Activated effector memory CD4-positive, alpha-beta T cell treated with anti-CD3 and anti-CD28 coated beads, Interleukin-2, amount 50 U/mL, for 16 hours (primary cell): ENCODE measurements around the gene KLHL40.

Source experiments
- DNase-seq: peaks from one replicate; pipeline ENCODE4 v3.0.0-alpha.2; 2020

KLHL40 gene

GRCh38 chr3:42690766-42691680 is 5.7 kb downstream of the KLHL40 start:
- DNase-seq, result peak; percentile 42

GRCh38 chr3:42691816-42692666 is 6.7 kb downstream of the KLHL40 start:
- DNase-seq, result peak; percentile 33

GRCh38 chr3:42692667-42693529 is 7.6 kb downstream of the KLHL40 start:
- DNase-seq, result peak; percentile 51

DNA sequence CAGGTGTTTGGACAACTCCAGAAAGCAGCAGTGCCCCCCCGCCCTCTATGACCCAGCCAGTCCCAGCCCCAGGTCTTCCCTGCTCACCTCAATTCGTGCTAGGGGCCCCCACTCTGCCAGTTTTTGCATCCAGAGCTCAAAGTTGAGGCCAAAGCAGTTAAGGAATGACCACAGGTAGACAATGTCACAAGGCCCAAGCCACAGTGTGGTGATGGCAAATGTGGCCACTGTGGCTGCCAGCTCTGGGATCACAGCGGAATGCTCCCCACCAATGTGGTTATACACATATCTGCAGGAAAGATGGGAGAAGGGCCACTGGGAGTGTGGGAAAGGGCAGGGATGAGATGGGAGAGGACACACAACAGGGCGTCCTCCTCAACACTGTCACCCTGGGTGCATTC is 8.2 kb downstream of the KLHL40 start:
- DNase-seq, result peak; percentile 50

DNA sequence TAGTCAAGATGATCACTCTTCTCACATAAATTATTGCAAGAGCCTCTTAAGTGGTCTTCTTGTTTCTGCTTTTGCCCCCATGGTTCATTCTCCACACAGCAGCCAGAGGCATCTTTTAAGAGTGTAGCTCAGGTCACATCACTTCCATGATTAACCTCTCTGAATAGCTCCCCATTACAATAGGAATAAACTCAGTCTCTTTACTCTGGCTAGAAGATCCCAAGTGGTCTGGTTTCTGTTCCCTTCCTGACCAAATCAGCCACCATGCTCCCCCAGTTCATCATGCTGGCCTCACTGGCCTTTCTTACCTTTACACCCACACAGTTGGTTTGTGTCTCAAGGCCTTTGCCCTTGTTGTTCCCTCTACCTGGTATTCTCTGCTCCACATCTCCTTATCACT is 9.0 kb downstream of the KLHL40 start:
- DNase-seq, result no peak

DNA sequence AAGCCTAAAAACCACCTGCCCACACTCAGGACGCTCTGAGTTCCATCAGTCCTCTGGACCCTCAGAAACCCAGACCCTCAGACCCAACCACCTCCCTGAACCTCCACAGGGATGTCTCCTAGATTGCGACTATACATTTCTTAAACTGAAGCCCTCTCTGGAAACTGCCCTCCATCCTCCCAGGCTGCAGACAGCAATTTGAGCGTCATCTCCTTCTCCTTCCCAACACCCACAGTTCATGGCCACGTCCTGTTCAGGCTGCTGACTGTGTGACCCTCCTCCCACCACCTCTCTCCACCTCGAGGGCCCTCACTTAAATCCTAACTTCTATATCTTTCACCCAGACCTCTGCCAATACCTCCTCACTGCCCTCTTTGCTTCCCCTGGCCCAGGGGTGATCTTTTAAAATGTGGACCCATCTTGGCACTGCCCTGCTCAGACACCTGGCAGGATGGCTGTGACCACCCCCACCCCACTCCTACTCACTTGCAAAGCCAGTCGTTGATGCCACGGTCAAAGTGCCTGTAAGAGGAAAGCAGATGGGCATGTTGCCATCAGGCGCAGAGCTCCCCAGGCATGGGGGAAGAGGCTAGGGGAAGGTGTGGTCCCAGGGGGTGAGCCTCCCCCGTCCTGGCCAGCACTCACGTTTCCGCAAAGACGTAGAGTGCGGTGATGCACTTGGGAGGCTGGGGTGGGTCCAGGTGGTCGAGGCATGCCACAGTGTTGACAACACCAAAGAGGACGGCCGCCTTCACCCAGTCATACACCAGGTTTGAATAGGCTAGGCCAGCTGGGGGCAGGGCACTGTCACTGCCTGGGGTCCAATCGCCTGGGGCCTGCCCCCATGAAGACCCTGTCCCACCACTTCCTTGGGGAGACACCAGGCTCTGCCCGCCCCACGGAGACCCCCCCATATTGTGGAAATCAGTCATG is 11.3 kb downstream of the KLHL40 start:
- peak; percentile 31 for DNase-seq

DNA sequence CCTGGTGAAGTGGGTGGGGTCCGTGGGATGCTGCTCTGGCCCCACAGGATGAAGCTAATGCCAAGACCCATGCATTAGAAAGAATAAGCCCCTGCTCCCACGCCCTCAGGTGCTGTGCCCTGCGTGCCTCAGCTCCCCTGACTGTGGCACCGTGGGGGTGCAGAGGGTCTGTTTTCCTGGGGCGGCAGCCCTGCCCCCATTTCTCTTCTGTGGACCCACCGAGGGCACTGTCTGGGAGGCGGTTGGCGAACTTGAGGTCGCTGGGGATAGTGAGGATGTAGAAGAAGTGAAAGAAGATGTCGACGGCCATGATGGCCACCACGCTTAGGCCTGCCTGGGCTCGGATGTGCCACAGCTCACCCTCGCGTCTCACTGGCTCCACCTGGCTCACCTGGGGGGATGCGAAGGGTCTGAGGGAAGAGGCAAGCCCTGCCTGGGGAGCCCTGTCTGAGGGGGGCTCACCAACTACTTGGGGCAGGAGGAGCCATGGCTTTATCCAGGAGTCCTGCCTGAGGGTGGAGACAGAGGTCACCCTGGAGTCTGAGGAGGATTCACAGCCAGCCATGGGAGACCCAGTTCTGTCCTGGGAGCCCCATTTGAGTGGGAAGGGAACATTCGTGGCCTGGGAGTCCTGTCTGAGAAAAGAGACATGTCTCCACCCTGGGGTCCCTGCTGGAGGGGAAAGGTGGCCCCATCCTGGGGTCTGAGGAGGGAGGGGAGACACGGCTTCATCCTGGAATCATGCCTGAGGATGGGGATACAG is 12.1 kb downstream of the KLHL40 start:
- peak; percentile 43 for DNase-seq

- peak; percentile 53 for DNase-seq
Observed at GRCh38 chr3:42698216-42698910, 13.0 kb downstream of the KLHL40 start.

- peak; percentile 61 for DNase-seq
Observed at GRCh38 chr3:42698911-42699230, 13.5 kb downstream of the KLHL40 start.

- DNase-seq, result peak; percentile 57
Observed at GRCh38 chr3:42699511-42699971, 14.2 kb downstream of the KLHL40 start.

DNA sequence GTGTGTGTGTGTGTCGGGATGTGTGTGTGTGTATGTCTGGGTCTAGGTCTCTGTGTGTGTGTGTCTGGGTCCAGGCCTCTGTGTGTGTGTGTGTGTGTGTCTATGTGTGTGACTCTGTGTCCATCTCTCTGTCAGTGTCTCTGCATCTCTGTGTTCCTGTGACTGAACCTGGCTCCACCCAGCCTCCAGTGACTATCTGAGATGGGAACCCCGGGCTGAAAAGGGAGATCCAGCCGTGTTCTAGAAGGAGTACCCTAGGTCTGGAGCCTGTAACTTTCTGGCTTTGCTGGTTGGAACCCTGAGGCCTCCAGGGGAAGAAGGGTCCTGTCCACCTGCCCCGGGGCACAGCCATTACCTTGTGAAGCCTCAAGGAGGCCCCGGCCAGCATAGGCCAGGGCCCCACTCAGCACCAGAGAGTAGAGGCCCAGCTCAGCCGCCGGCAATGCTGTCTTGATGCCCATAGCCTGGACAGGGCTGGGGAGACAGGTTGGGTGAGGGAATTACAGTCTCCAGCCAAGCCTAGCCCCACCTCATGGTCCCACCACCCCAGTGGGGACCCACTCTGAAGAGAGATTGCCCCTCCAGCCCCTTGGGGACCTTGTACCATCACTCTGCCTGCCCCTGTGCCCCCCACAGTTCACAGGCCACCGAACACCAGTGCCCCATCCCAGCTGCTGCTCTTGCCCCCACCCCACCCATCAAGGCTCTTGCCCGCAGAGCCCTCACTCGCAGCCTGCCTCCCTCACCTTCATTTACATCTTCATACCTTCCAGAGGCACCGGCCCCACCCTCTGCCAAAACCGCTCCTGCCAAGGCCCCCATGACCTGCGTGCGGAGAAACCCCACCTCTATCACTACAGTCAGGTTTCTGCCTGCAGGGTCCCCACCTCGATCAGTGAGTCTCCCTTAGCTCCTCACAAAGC is 15.3 kb downstream of the KLHL40 start:
- peak; percentile 37 for DNase-seq

DNA sequence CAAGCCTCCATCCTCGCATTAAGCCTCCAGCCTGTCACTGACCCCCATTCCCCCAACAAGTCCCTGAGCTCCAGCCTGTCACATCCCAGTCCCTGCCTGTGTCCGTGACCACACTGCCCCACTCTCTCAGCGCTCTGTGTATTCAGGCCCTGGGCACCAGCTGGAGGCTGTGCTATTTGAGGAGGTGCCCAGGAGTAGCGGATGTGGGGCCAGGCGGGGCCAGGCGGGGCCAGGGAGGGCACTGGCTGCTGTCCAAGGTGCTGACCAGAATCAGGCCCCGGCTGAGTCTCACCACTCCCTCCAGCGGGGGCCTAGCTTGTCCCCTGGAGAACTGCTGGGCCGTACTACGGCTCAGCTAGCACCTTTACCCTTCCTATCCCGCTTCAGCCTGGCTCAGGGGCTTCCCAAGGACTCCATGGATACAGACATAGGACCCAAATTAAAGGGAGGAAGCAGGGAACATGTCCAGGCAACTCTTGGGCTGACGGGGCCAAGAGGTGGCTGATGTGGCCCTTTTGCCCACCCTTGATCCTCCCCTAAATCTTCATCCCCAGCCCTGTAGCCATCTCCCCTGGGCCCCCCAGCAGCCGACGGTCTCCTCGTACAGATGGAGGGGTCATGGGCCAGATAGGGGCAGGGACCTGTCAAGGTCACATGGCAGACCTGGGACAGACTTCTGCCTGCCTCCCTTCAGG is 16.2 kb downstream of the KLHL40 start:
- peak; percentile 83 for DNase-seq

GRCh38 chr3:42702066-42702951 is 17.0 kb downstream of the KLHL40 start, which contains the start of gene HHATL:
Gene HHATL, minus strand, starts transcription at chr3:42702798. Its CDS starts 1,972 bp downstream, at chr3:42700826.
- peak; percentile 60 for DNase-seq

DNA sequence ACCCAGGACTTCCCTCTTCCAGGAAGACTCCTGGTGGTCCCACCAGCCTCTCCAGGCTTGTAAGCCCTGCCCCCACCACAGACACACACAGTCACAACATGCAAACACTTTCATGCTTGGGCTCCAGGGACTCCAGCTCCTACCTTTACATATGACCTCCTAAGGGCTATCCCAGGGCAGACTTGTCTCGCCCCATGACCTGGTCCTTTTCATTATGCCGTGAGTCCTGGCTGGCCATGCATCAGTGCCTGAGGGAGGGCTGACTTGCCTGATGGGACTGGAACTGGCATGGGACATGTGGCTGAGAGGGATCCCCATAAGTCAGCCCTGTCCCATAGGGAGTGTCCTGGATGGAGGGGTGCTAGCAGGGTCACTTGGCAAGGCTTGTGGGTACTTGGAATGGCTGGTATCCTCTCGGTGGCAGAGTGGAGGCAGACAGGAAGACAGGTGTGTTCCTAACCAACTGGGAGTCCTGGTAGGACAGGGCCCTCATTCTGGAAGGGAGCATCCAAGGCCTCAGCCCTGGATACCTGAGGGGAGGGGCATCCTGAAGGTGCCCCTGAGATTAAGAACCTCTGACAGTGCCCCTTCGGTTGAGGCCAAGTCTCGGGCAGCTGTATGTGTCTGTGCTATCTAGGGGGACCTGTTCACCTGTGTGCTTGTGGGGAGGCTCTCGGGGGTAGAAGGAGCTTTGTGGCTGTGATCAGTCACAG is 17.8 kb downstream of the KLHL40 start:
- peak; percentile 42 for DNase-seq

DNA sequence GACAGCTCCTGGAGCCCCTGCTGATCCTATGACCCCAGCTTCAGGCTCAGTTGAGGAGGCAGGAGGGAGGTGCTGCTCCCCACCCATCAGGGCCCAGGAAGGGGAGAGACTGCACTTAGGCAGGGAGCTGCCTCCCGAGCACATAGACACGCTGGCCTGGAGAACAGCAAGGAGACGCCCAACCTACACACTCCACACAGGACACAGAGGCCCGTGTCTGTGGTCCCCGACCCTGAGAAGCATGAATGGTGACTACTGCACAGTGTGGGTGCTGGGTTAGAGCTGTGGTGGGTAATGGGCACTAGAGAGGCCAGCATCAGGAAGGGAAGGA is 18.3 kb downstream of the KLHL40 start:
- DNase-seq, result peak; percentile 55

DNA sequence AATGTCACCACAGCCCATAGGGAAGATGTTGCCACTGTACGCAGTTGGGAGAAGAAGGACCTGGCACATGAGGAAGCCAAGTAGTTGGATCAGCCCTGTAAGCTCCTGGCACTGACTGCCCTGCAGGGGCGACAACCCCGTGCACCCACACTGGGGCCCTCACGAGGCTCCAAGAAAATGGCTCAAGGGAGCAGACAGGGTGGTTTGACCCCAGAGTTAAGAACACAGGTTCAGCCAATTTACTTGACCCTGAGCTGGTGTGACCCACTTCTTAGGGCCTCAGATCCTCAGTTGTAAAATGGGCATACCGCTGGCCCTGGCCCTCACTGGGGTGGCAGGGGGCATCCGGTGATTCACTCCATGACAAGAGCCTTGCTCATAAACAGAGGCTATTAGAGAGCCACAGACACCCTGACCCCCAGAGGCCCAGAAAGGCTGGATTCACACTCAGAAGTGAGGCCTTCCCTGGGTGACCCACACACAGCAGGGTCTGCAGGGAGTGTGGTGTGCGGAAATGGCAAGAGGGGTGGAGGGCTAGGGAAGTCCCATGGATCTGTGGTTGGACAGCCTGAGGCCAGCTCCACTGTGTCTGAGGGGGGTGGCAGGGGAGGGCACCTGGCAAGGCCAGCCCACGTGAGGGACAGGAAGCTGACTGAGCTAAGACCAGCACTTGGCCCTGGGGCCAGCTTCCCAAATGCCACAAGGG is 19.0 kb downstream of the KLHL40 start:
- peak; percentile 59 for DNase-seq
